HepG2 (cell line): ENCODE measurements around the gene CCDC30. TPM values are rescaled to one million over a fixed set of nuclear protein-coding genes. Genes with fewer than 3 reads are reported as not detected.

Experiments
- NFATC3 ChIP-seq: sonication (generic); formaldehyde crosslinking; IDR thresholded peaks from 2 replicates; pipeline ENCODE4 v1.5.1; 2020; ENCODE audit warnings: mild to moderate bottlenecking, missing genetic modification reagents
- TGIF2 ChIP-seq: IDR thresholded peaks from 2 replicates; pipeline ENCODE4 v1.6.1; 2016; ENCODE audit warnings: control low read depth, missing compliant biosample characterization
- ZBED4 ChIP-seq: sonication (generic); formaldehyde crosslinking; IDR thresholded peaks from 2 replicates; pipeline ENCODE4 v1.4.0; 2020; ENCODE audit warnings: missing genetic modification reagents, borderline replicate concordance
- ZHX1 ChIP-seq: sonication (generic); formaldehyde crosslinking; IDR thresholded peaks from 2 replicates; pipeline ENCODE4 v1.8.1; 2022; ENCODE audit warnings: low read depth, mild to moderate bottlenecking, missing genetic modification reagents
- ZMYM3 ChIP-seq: sonication (generic); formaldehyde crosslinking; IDR thresholded peaks from 2 replicates; pipeline ENCODE4 v1.5.1; 2020; ENCODE audit warnings: mild to moderate bottlenecking, missing genetic modification reagents
- ZNF20 ChIP-seq: sonication (generic); formaldehyde crosslinking; IDR thresholded peaks from 2 replicates; pipeline ENCODE4 v1.4.0; 2020; ENCODE audit warnings: mild to moderate bottlenecking, moderate library complexity, missing genetic modification reagents
- ZNF510 ChIP-seq: sonication (generic); formaldehyde crosslinking; IDR thresholded peaks from 2 replicates; pipeline ENCODE4 v1.4.0; 2020; ENCODE audit warnings: low read depth, mild to moderate bottlenecking, missing genetic modification reagents
- ZNF512B ChIP-seq: sonication (generic); formaldehyde crosslinking; IDR thresholded peaks from 2 replicates; pipeline ENCODE4 v1.5.1; 2020; ENCODE audit warnings: missing genetic modification reagents, mild to moderate bottlenecking, borderline replicate concordance
- ZNF678 ChIP-seq: sonication (generic); formaldehyde crosslinking; IDR thresholded peaks from 2 replicates; pipeline ENCODE4 v1.4.0; 2020; ENCODE audit warnings: mild to moderate bottlenecking, missing genetic modification reagents
- ZNF761 ChIP-seq: sonication (generic); formaldehyde crosslinking; conservative IDR thresholded peaks from 2 replicates; pipeline ENCODE4 v1.4.0; 2020; ENCODE audit warnings: mild to moderate bottlenecking, missing genetic modification reagents
- polyA plus RNA-seq, 8 experiments: library from polyadenylated mRNA; depleted of rRNA in 3 of 8; stranded (reverse) in 7 of 8; unstranded in 1 of 8; fragments of >200 nt; fragmentation: Illumina TruSeq in 4 of 8; extraction: Trizol in 4 of 8; gene quantifications; 2 replicates each; pipeline versions ENCODE4 v1.2.1 to v1.2.3, GENCODE V29; 2011 to 2016; ENCODE audit warnings: low read depth in 4 of 8, missing spikeins in 1 of 8, mixed read lengths in 1 of 8; ENCODE audit not compliant: insufficient read depth in 1 of 8
- total RNA-seq, 5 experiments: library from RNA; depleted of rRNA; stranded (reverse); fragments of >200 nt; fragmentation: Illumina TruSeq; extraction: Trizol; gene quantifications; 2 replicates each; pipeline ENCODE4 v1.2.3, GENCODE V29; 2016; ENCODE audit warnings: low read depth in 1 of 5

The CCDC30 gene
- total and polyA plus RNA-seq, 2 of the 13 experiments (the other 11 are each of a cell fraction or from before 2014, with no cell fraction given) = 0.25 to 0.77 TPM

GRCh38 chr1:42506576-42506975, 43.5 kb downstream of the CCDC30 start (continued):
- no peak for TF ChIP-seq ZHX1 (CRISPR knock-in tag)
- no peak for TF ChIP-seq ZMYM3 (CRISPR knock-in tag)
- no peak for TF ChIP-seq ZNF512B
- TF ChIP-seq ZNF761 (CRISPR knock-in tag) = no peak
- TF ChIP-seq ZBED4 = no peak
- TF ChIP-seq TGIF2 (CRISPR knock-in tag) = no peak
- no peak for TF ChIP-seq ZNF510 (CRISPR knock-in tag)
- no peak for TF ChIP-seq NFATC3 (CRISPR knock-in tag)
- no peak for TF ChIP-seq ZNF678
- no peak for TF ChIP-seq ZNF20
- TF ChIP-seq, all 625 proteins: peak for 0
